Forelimb muscle (tissue), 1 donor: ENCODE results near the gene MAP4K5. TPM values are rescaled to one million over a fixed set of nuclear protein-coding genes. Genes with fewer than 3 reads are reported as not detected.
"Not testable (repeated sequence)": the region's sequence is repeated elsewhere in the genome, so short reads cannot be mapped to it uniquely, and the experiment has no call there.

Source experiments
- DNase-seq: peaks from one replicate; pipeline ENCODE4 v3.0.0-alpha.2; 2013; ENCODE audit warnings: low read depth
- polyA plus RNA-seq: library from polyadenylated mRNA; unstranded; fragments of 120-200 nt; gene quantifications from one replicate; pipeline ENCODE4 v1.2.1, GENCODE V29; 2013; ENCODE audit not compliant: insufficient read length

MAP4K5 gene
- polyA plus RNA-seq, 1 donor = 29.5 TPM

- DNase-seq = no peak
Observed at GRCh38 chr14:50531595-50532501, 521 bp downstream of the MAP4K5 start.

GRCh38 chr14:50530794-50531365 lies 1.5 kb downstream of the MAP4K5 start:
- DNase-seq = no peak

- no peak for DNase-seq
Observed at GRCh38 chr14:50530358-50530757, 2.0 kb downstream of the MAP4K5 start.

- DNase-seq = no peak
Observed at GRCh38 chr14:50529288-50530179, 2.8 kb downstream of the MAP4K5 start.

GRCh38 chr14:50528000-50528399 lies 4.4 kb downstream of the MAP4K5 start:
- no peak for DNase-seq

- no peak for DNase-seq
Observed at GRCh38 chr14:50524731-50525515, 7.4 kb downstream of the MAP4K5 start.

GRCh38 chr14:50524060-50524459 lies 8.3 kb downstream of the MAP4K5 start:
- no peak for DNase-seq

GRCh38 chr14:50523271-50524041 lies 8.9 kb downstream of the MAP4K5 start:
- no peak for DNase-seq

GRCh38 chr14:50521912-50522341 lies 10.4 kb downstream of the MAP4K5 start:
- DNase-seq = no peak

- no peak for DNase-seq
Observed at GRCh38 chr14:50520947-50521815, 11.2 kb downstream of the MAP4K5 start.

GRCh38 chr14:50516091-50516490 lies 16.3 kb downstream of the MAP4K5 start:
- no peak for DNase-seq

- no peak for DNase-seq
Observed at GRCh38 chr14:50512463-50512862, 19.9 kb downstream of the MAP4K5 start.

- DNase-seq = no peak
Observed at GRCh38 chr14:50510157-50510556, 22.2 kb downstream of the MAP4K5 start.

GRCh38 chr14:50507078-50507477 lies 25.3 kb downstream of the MAP4K5 start:
- DNase-seq = not testable (repeated sequence)

- no peak for DNase-seq
Observed at GRCh38 chr14:50501642-50502041, 30.7 kb downstream of the MAP4K5 start.

GRCh38 chr14:50497351-50497750 lies 35.0 kb downstream of the MAP4K5 start:
- DNase-seq = no peak

GRCh38 chr14:50489851-50490250 lies 42.5 kb downstream of the MAP4K5 start:
- no peak for DNase-seq

- no peak for DNase-seq
Observed at GRCh38 chr14:50488521-50488920, 43.8 kb downstream of the MAP4K5 start.

GRCh38 chr14:50479041-50479440 lies 53.3 kb downstream of the MAP4K5 start:
- DNase-seq = no peak

GRCh38 chr14:50477760-50478159 lies 54.6 kb downstream of the MAP4K5 start:
- no peak for DNase-seq
